Bone marrow (tissue), 2 donors: ENCODE results near the gene S100A9.

ENCODE experiments used
- DNase-seq, 2 donors: peaks; one replicate each; lab custom pipeline; 2025; lab: John Stamatoyannopoulos, UW

The S100A9 gene

DNA sequence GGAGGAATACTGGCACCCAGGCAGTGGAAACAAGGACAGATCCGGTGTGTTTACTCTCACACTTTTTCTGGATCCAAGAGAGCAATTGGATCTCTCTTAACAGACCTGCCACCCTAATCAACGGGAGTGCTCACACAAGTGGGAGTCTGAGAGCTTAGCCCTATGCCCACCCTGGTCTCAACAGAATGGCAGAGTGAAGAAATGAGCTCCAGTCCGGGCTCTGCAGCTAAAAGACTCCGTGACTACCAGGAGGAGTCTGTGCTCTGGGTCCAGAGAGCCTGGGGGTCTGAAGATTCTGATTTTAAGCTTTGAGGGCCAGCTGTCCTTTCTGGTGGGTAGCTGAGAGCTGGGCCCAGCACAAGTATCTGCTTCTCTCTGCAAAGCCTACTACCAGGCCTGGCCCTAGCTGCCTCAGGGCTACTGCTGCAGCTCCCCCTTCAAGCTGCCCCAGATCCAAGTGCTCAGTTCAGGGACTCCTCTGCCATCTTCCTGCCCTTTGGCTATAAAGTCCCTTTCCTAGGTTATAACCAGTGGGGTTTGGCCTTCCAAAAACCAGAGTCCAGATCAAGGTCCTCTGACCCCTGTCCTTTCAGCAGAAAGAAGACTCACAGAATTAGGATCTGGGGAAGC, 3.9 kb downstream of the S100A9 start:
- DNase-seq: no peak

DNA sequence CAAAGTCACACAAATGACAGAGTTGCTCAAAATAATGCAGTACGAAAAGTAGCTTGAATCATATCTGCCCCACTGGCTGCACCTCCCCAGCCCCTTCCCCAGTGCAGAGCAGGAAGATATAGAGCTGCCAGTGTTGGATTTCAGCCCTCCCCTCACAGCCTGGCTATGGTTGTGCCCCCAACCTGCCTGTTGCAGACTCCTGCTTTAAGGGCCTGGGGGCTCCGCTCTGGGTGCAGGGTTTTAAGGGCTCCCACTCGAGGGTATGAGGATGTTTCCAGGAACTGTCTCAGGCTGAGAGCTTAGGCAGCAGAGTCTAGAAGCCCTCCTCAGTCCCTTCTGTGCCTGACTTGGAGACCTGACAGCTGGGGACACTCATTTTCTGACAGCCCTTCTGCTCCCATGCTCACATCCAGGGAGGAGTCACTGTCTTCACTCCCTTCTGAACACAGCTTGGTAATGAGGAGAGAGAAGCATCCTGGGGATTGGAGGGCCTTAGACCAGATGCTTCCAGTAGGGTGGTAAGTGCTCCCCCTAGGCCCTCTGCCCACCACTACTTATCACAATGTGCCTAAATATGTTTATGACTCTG, 4.6 kb downstream of the S100A9 start:
- no peak for DNase-seq

DNA sequence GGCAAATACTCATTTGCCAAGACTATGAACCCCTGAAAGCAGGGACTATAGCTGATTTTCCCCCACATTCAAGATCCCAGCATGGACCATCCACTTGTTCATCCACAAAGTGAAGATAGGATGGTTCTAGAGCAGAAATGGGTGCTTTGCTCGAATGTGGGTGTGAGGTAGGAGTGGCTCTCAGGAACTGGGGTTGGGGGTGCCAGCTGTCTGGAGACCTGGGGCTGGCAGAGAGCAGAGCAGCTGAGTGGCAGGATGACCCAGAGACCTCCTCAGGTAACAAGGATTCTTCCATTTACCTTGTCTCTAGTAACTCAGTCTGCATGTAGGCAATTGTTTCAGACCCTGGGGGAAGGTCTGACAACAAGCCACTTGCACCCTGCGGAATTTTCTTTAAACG, 6.0 kb downstream of the S100A9 start:
- DNase-seq: no peak

DNA sequence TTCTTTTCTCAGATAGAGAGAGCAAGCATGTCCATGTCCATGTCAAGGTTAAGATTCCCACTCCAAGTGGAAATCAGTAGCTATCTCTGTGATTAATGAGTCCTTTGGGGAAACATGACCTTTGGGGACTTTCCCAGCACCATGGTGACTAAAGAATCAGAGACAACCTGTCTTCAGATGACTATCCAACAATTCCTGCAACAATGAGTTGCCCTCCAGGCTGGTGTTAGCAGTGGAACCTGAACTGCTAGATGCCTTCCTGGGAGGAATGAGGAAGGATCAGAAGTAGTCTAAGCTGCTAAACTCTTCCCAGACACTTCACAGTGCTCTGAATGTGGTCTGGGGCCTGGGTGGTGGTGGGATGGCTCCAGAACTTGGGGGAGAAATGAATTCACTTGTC, 6.5 kb downstream of the S100A9 start:
- DNase-seq: no peak

DNA sequence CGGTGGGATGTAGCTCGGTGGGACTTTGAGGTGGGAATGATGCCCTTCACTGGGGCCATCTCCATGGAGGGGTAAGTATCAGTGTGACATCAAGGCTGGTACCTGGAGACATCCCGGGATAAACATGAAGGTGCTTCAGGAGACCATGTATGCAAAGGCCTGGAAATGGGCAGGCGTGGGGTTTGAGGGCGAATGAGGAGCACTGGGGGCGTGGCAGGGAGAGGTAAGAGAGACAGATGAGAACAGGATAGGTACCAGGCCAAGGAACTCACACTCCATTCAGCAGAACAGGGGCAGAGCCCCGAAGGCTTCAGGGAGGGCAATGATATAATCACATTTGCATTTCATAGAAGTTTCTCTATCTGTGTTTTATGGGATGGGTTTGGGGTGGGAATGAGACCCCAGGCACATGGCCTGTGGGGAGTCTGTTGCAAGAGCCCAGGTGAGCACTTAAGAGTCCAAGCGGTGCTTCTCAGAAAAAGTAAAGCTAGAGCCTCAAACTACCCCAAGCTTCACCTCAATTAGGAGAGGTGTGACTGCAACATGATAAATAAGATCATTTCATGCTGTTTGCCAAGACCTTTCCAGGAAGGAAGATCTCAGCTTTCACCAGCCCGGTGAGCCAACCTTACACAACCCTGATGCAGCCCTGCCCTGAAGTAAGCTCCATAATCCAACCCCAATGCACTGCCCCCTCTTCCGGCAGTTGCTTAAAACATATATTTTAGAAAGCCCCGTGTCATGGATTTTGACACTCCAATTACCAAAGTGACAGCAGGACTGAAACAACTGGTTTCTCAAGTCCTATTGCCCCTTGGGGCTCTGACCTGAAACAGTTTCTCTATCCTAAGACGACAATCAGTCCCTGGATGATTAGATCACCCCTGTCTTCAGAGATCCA, 7.4 kb downstream of the S100A9 start:
- DNase-seq: no peak

DNA sequence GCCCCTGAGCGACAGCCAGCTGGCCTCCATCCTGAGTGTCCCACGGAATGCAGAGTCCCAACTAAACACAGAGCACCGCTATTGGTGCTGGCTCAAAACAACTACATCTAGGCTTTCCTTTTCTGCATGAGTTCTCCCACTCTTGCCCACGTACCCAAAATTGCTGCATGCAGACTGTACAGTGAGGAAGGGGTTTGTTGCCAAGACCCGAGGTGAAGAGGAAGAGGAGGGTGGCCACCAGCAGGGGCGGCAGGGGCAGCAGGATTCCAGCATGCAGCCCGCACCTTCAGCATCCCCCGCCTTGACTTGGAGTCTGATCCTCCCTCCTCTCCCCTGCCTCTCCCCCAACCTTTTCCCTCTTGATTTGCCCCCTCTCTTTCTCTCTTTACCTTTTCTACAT, 8.0 kb downstream of the S100A9 start:
- no peak for DNase-seq

DNA sequence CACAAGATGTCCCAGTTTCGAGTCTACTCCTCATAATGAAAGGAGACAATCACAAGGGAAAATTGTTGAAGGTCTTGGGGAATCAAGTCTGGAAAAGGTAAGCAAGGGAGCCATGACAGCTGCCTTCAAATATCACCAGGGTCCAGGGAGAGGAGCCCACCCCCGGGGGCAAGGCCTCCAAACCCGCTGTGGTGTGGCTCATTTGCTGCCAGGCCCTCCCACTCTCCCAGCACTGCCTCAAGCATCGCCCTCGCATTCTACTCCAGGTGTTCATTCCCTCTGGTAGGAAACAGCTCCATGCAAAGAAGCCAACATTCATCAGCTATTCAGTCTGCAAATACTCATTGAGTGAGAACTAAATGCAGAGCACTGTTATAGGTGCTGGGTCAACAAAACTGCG, 8.6 kb downstream of the S100A9 start:
- DNase-seq: no peak

DNA sequence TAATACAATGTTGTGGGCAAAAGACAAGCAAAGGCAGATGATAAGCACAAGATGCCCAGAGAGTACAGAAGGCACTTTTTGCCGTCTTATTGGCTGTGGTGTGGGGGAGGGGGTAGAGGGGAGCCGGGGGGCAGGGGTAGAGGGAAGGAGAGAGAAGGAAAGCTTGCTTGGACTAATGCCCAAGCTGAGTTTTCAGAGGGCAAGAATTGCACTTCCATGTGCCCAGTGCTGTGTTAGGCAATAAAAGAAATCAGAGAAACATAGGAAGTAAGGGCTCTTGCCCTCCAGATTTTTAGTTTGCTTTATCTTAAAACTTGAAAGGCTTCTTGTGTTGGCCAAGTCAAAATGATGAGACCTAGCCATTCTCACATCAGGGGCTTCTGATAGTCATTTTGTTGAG, 9.4 kb downstream of the S100A9 start:
- no peak for DNase-seq

DNA sequence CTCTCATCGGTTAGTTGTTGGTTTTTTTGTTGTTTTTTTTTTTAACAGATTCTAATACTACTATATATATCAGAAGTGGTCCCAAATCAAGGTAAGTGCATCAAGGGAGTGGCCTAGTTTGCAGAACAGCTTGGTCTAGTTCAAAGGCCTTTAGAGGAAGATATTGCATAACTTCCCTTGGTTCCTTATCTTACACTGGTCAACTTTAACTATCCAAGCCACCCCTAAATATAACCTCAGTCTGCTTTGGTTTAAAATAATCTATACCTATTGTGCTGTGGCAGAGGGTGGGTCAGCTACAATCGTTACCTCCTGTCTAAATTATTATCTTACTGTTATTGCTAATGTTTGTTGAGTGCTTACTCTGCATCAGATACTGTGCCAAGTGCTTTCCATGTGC, 10.8 kb downstream of the S100A9 start:
- no peak for DNase-seq

DNA sequence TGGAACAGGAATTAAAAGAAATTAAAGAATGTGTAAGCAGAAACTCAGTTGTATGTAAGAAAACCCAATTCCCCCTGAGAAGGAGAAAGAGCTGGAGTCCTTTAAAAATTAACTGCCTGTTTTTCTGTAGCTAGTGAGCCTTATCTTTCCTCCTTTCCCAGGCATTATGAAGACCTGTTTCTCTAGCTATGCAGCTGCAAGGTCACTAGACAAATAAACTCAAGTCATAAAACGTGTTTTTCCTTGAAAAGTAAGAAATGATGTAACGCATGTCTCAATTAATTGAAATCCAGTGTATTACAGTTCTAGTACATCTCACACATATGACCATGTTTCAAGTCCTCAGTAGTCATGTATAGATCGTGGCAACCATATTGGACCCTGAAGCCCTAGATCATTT, 12.5 kb downstream of the S100A9 start:
- DNase-seq: no peak

DNA sequence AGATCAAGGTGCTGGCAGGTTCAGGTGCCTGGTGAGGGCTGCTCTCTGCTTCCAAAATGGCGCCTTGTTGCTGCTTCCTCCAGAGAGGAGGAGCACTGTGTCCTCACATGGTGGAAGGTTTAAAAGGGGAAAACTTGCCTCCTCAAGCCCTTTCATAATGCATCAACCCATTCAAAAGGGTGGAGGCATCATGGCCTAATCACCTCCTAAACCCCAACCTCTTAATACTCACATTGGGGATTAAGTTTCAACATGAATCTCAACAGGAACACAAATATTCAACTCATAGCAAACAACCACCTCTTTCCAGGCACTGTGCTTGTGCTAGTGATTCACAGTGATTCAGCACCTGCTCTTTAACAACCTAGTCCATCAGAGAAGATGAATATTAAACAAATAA, 13.6 kb downstream of the S100A9 start:
- no peak for DNase-seq

DNA sequence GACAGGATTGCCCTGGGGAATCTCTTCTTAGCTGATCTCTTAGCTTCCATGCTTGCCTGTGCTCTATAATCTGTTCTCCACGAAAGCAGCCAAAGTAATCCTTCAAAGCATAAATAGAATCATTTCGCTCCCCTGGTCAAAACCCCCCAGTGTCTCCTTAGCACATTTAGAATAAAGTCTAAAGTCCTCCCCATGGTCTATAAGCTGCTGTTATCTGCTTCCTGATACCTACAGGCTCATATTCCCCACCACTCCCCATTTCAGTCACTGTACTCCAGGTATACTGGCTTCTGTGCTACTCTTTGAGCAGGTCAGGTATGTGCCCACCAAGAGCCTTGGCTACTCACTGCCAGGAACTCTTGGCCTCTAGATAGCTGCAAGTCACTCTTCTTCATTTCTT, 14.9 kb downstream of the S100A9 start:
- DNase-seq: no peak

DNA sequence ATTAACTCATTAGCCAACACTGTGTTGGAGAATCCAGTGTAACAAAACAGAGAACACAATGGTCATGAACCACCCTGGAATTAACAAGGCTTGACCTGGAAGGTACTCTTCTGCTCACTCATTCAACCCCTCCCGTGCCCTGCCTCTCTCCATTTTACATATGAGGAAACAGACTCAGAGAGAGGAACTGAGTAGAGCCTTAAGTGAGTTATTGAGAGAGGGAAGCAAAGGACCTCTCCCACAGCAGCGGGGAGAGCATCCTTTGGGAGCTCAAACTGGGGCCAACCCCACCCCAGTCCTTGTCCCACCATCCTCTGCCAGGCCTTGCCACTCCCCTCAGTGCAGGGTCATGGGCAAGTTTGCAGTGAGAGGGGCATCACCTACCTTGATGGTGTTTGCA, 16.4 kb downstream of the S100A9 start:
- DNase-seq: no peak

DNA sequence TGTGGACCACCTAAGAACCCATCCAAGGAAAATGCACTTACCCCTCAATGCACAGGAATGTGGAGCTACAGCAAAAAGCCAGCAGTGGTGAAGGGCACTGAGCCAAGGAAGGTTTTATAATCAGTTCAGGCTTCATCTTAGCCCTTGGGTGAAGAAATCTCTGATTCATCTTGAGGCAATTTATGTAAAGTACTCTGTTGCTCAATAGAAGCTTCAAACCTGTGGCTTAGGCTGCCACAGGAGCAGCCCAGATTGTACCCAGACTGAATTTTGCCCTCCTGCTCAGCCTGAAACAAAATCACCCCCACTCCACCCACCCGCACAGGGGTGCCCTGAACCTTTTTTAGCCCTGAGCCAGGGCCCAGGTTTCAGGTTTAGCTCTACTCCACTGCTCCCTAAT, 17.9 kb downstream of the S100A9 start, which contains the start of gene S100A12:
TSS of gene S100A12 (minus strand) at position 111 of the 400 bp plus-strand sequence. CDS start 1,029 bp downstream, outside the sequence.
- DNase-seq: peak in 1 of 2 donors; percentile 42

DNA sequence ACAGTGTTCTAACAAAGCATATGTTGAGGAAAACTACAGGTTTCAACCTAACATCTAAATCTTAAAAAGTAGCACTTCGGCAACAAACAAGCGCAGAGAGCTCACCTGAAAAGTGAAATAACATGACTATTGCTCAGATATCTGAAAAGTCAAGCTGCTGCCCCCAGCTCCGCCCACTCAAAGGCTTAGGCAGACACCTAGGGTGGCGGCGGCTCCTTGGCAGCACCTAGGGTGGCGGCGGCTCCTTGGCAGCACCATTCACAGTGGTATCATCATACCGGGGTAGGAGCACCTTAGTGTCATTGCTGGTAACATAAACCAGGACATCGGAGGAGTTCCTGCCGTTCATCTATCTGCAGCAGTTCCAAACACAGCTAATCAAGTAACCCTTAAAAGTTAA, 21.9 kb downstream of the S100A9 start:
- DNase-seq: no peak

DNA sequence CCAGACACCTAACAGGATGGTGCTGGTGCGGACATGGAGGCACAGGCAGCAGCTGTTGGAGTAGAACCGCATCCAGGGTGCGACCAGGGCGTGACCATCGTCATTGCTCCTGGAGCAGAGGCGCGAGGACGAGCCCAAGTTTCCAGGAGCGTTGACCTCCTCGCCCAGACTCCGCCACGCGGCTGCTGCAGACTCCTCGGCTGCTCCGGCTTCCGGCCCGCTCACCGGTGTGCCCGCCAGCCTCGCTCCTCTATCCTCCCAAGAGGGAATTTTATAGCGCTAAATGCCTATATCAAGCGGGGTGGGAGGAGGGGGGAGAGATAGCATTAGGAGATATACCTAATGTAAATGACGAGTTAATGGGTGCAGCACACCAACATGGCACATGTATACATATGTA, 23.1 kb downstream of the S100A9 start:
- DNase-seq: no peak

DNA sequence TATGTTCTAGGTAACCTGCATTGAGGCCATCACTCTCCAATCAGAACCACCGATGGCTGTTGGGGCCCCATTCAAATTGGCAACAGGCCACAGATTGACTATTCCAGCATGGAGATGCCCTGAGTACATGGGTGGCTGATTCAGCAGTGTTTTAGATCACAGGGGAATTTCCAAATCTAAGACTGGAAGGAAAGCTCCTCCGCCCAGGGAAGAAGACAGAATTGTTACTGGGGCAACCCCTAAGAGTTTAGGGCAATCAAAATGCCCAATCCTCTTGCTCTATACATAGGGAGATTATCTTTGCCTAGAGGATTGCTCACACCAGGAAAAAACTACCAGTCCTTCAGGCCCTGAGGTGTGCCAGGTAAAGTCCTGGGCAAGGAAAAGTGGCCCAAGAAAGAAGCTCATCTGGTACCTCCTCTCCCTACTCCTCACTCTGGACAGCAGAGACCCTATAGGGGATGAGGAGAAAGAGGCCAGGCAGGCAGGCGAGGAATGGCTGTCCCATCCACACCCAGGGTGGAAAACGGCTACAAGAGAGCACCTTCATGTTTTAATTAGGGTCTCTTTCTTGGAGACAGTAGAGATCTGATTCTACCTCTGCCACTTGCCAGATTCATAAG, 27.4 kb downstream of the S100A9 start:
- no peak for DNase-seq

DNA sequence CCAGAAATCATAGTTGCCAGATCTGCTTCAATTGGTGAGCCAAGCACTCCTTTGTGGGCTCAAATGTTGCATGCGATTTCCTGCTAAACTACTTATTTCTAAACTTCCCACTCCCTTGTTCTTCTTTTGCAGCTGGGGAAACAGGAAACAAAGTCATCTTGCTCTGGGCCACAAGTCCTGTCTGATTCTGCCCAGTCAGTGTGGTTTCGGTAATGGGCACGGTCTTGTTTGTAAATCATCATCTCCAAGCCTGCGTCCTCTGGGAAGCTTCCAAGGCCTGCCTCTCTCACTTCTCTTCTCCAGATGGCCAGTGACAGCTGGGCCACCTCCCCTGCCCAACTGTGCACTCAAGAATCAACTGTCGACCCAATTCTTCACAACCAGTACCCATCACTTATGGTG, 28.8 kb downstream of the S100A9 start:
- peak; percentile 36 to 90 for DNase-seq

DNA sequence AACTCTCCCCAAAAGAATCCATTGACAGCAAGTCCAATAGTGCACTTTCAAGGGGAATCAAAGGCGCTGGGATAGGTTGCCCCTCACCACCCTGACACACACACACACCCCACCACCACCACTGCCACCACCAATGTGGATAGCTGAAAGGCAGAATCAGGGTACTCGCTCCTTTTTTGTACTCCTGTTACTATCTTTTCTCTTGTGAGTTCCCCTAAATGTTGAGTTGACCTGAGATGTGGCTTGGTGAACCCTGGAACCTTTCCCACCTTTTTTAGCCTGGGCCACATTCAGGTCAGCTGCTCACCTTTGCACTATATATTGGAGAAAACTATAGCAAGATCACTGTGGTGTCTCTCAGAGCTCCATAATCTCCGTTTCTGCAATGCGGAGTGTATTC, 29.3 kb downstream of the S100A9 start:
- DNase-seq: no peak

DNA sequence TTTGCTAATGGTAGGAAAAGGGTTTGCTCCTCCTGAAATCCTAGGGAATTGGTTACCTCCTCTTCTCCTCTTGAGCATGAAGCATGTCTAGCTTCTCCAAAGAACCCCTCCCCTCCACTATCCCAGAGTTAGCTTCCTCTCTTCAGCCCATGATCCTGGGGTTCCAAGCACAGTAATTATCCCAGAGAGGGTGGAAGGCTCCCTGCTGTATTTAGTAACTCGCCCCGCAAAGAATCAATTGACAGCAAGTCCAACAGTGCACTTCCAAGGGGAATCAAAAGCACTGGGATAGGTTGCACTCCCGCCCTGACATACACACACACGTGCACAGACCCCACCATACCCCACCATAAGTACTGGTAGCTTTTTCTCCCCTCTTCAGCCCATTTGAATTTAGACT, 30.1 kb downstream of the S100A9 start:
- no peak for DNase-seq

DNA sequence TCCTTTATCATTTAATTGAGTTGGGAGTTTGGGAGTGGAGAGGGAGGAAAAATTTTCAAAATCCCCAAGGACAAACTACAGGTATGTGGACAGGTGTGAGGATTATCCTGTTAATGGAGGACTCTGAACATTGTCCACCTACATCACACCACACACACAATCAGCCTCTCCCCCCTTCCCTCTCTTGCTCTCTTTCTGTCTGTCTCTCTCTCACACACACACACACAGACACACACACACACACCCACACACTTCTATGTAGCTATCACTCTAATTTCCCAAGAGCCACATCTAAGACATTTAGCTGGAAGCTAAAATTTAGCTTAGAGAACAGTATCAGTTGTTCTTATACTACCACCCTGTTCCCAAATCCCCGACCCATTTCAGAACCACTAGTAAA, 31.7 kb downstream of the S100A9 start:
- no peak for DNase-seq

DNA sequence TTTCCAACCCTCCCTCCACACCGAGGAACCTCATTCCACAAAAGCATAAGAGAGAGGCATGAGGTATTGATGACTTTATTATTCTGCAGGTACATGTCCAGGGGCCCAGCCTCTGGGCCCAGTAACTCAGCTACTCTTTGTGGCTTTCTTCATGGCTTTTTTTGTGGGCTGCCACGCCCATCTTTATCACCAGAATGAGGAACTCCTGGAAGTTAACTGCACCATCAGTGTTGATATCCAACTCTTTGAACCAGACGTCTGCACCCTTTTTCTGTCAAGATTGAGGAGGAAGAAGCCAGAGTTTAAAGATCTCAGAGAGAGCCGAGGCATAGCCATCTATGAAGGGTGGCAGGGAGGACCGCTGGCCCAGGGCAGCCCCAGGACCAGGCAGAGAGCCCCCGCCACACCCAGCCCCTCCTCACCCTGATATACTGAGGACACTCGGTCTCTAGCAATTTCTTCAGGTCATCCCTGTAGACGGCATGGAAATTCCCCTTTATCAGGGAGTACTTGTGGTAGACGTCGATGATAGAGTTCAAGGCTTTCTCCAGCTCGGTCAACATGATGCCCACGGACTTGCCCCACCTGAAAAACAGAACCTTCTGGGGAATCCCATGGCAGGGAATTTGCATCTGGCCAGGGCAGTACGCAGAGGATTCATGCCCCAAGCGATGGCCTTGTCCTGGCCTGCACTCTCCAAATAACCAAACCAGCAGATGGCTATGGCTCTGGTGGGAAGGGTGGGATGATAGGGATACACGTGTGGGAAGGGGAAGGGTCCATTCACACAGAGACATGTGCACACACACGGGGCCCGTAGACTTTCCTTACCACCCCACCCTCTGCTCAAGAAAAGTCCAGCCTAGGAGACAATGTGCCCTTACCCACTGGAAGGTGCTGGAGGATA, 32.6 kb downstream of the S100A9 start:
- DNase-seq: no peak
